GM23248 (cell line): ENCODE measurements around the gene NEK6. TPM values are rescaled to one million over a fixed set of nuclear protein-coding genes. Genes with fewer than 3 reads are reported as not detected.

Source experiments
- DNase-seq: peaks from one replicate; pipeline ENCODE4 v3.0.0-alpha.2; 2015
- H2AFZ ChIP-seq: fragments of 200-600 bp; sonication (generic); 2 replicates; pipeline ENCODE4 v1.6.1; 2016; ENCODE audit warnings: antibody characterized with exemption
- H3F3A ChIP-seq: fragments of 200-600 bp; sonication (generic); 2 replicates; pipeline ENCODE4 v1.6.1; 2016; ENCODE audit warnings: mild to moderate bottlenecking, antibody characterized with exemption, mixed run types; ENCODE audit not compliant: insufficient read depth
- H3K27ac ChIP-seq: fragments of 200-600 bp; sonication (generic); 2 replicates; pipeline ENCODE4 v1.5.1; 2016; ENCODE audit warnings: mild to moderate bottlenecking
- H3K27me3 ChIP-seq: fragments of 200-600 bp; sonication (generic); replicated peaks from 2 replicates; pipeline ENCODE4 v1.6.1; 2016; ENCODE audit warnings: mild to moderate bottlenecking; ENCODE audit not compliant: insufficient read depth
- H3K36me3 ChIP-seq: fragments of 200-600 bp; sonication (generic); 2 replicates; pipeline ENCODE4 v1.6.1; 2016; ENCODE audit warnings: low read depth, mild to moderate bottlenecking
- H3K4me1 ChIP-seq: fragments of 200-600 bp; sonication (generic); 2 replicates; pipeline ENCODE4 v1.6.1; 2016; ENCODE audit warnings: mild to moderate bottlenecking; ENCODE audit not compliant: insufficient read depth
- H3K4me2 ChIP-seq: fragments of 200-600 bp; sonication (generic); one replicate; pipeline ENCODE4 v1.6.1; 2016; ENCODE audit warnings: mild to moderate bottlenecking; ENCODE audit not compliant: unreplicated experiment
- H3K4me3 ChIP-seq: fragments of 200-600 bp; sonication (generic); 2 replicates; pipeline ENCODE4 v1.5.1; 2016; ENCODE audit warnings: mild to moderate bottlenecking
- H3K79me2 ChIP-seq: fragments of 200-600 bp; sonication (generic); 2 replicates; pipeline ENCODE4 v1.6.1; 2016; ENCODE audit warnings: mild to moderate bottlenecking; ENCODE audit not compliant: insufficient read depth
- H3K9ac ChIP-seq: fragments of 200-600 bp; sonication (generic); 2 replicates; pipeline ENCODE4 v1.6.1; 2016; ENCODE audit warnings: mild to moderate bottlenecking
- H3K9me2 ChIP-seq: fragments of 200-600 bp; sonication (generic); 2 replicates; pipeline ENCODE4 v1.6.1; 2016; ENCODE audit warnings: mixed run types, mild to moderate bottlenecking, moderate library complexity; ENCODE audit not compliant: insufficient read depth
- H3K9me3 ChIP-seq: fragments of 200-600 bp; sonication (generic); one replicate; pipeline ENCODE4 v1.6.1; 2017; ENCODE audit warnings: low read depth
- H4K20me1 ChIP-seq: fragments of 200-600 bp; sonication (generic); 2 replicates; pipeline ENCODE4 v1.6.0; 2016; ENCODE audit not compliant: insufficient read depth
- EZH2 ChIP-seq: fragments of 200-600 bp; sonication (generic); IDR thresholded peaks from 2 replicates; pipeline ENCODE4 v1.6.1; 2018; ENCODE audit warnings: antibody characterized with exemption, mild to moderate bottlenecking; ENCODE audit not compliant: insufficient read depth, poor library complexity, severe bottlenecking
- EZH2phosphoT487 ChIP-seq: fragments of 200-600 bp; sonication (generic); IDR thresholded peaks from 2 replicates; pipeline ENCODE4 v1.6.1; 2018; ENCODE audit warnings: antibody characterized with exemption, moderate library complexity, mild to moderate bottlenecking, low read depth; ENCODE audit not compliant: insufficient read depth
- WGBS, 2 experiments: methylation state at CpG; one replicate each; pipeline ENCODE4 v1.1.6; 2015 to 2017; ENCODE audit warnings: low lambda C conversion rate in 2 of 2, low coverage in 1 of 2; ENCODE audit errors: missing lambda C conversion rate in 2 of 2; 5-methylcytosine and 5-hydroxymethylcytosine counted together
- in situ Hi-C: fragments of 300-500 bp; cut with MboI; formaldehyde crosslinking; loops from 2 replicates; pipeline ENCODE4 v1.15.0; 2020
- polyA plus RNA-seq: library from polyadenylated mRNA; unstranded; fragments of >200 nt; fragmentation: Nextera tagmentation; extraction: Ambion mirVana; gene quantifications from 2 replicates; pipeline ENCODE4 v1.2.1, GENCODE V29; 2016
- total RNA-seq: library from RNA; depleted of rRNA; stranded (reverse); fragments of >200 nt; shearing (Covaris generic); gene quantifications from 2 replicates; pipeline ENCODE4 v1.2.3, GENCODE V29; 2014

NEK6 gene
- total and polyA plus RNA-seq, 2 experiments from 2014 or later = 43.7 to 69.6 TPM

GRCh38 chr9:124365036-124365435 is 107.3 kb downstream of the NEK6 start:
- Histone ChIP-seq H3K9me3 (no peaks in the 10 kb centered on the region), H3K27me3 (no peaks in the 10 kb centered on the region), H3K4me2 (no peak overlapping the region), H3F3A (peaks cover 25% of the 10 kb centered on the region), H3K9ac (no peak overlapping the region), H3K27ac (no peak overlapping the region), H2AFZ (no peak overlapping the region), H4K20me1 (peaks cover 7% of the 10 kb centered on the region; the same call in 1 of the 2 replicates), H3K79me2 (peaks cover 98% of the 10 kb centered on the region), H3K4me1 (peaks cover 28% of the 10 kb centered on the region), H3K9me2 (no peaks in the 10 kb centered on the region), H3K36me3 (no peaks in the 10 kb centered on the region), H3K4me3 (no peak overlapping the region)
- in situ Hi-C loops = no loop called here
- TF ChIP-seq EZH2 = no peak
- no peak for TF ChIP-seq EZH2phosphoT487
- 87 to 92% methylated on average over 8 of the region's 8 CpGs for WGBS, 2 experiments
- DNase-seq = no peak

GRCh38 chr9:124366476-124367220 is 108.9 kb downstream of the NEK6 start:
- no peak overlapping the region for H2AFZ ChIP-seq
- in situ Hi-C loops = no loop called here

GRCh38 chr9:124368692-124369091 is 110.9 kb downstream of the NEK6 start:
- Histone ChIP-seq H3K79me2 (peaks cover 98% of the 10 kb centered on the region), H4K20me1 (peaks cover 10% of the 10 kb centered on the region), H3K9me2 (no peaks in the 10 kb centered on the region), H3F3A (peaks cover 25% of the 10 kb centered on the region), H3K4me3 (no peak overlapping the region), H3K4me2 (no peak overlapping the region), H3K4me1 (peaks cover 37% of the 10 kb centered on the region), H3K27me3 (no peaks in the 10 kb centered on the region), H3K9me3 (no peaks in the 10 kb centered on the region), H2AFZ (no peak overlapping the region), H3K27ac (no peak overlapping the region), H3K36me3 (no peaks in the 10 kb centered on the region), H3K9ac (no peak overlapping the region)
- TF ChIP-seq EZH2phosphoT487 (no peak), EZH2 (no peak)
- in situ Hi-C loops = no loop called here
- DNase-seq = no peak
- WGBS, 2 experiments = 59 to 70% methylated on average over 3 of the region's 3 CpGs

More at GRCh38 chr9:124366476-124367220, 108.9 kb downstream of the NEK6 start:
- peak; percentile 79 for DNase-seq
- peaks cover 98% of the 10 kb centered on the region for H3K79me2 ChIP-seq
- peaks cover 37% of the 10 kb centered on the region for H3K4me1 ChIP-seq
- no peaks in the 10 kb centered on the region for H3K9me2 ChIP-seq
- H3F3A ChIP-seq = peaks cover 25% of the 10 kb centered on the region
- peak overlapping the region; percentile 43 for H3K4me2 ChIP-seq
- WGBS, 2 experiments = 62 to 63% methylated on average over 10 of the region's 10 CpGs
- H3K9ac ChIP-seq = no peak overlapping the region
- H4K20me1 ChIP-seq = peaks cover 10% of the 10 kb centered on the region
- H3K9me3 ChIP-seq = no peaks in the 10 kb centered on the region
- no peak overlapping the region for H3K4me3 ChIP-seq
- peak overlapping the region; percentile 17; the same call in 1 of the 2 replicates for H3K27ac ChIP-seq
- H3K36me3 ChIP-seq = no peaks in the 10 kb centered on the region
- TF ChIP-seq EZH2phosphoT487 (no peak), EZH2 (no peak)
- no peaks in the 10 kb centered on the region for H3K27me3 ChIP-seq

- 77 to 89% methylated on average over 9 of the region's 9 CpGs for WGBS, 2 experiments
These were observed 111.6 kb downstream of the NEK6 start for GRCh38 chr9:124369231-124369797.

More at GRCh38 chr9:124369231-124369797, 111.6 kb downstream of the NEK6 start:
- Histone ChIP-seq H3K27me3 (no peaks in the 10 kb centered on the region), H3K9me2 (no peaks in the 10 kb centered on the region), H3K9ac (no peak overlapping the region), H3K79me2 (peaks cover 98% of the 10 kb centered on the region), H3F3A (peaks cover 25% of the 10 kb centered on the region), H3K4me3 (no peak overlapping the region), H3K36me3 (no peaks in the 10 kb centered on the region), H2AFZ (no peak overlapping the region), H3K4me1 (peaks cover 37% of the 10 kb centered on the region), H4K20me1 (peaks cover 10% of the 10 kb centered on the region), H3K27ac (no peak overlapping the region), H3K4me2 (no peak overlapping the region), H3K9me3 (no peaks in the 10 kb centered on the region)
- TF ChIP-seq EZH2phosphoT487 = no peak
- no peak for TF ChIP-seq EZH2
- DNase-seq = no peak
- in situ Hi-C loops = no loop called here
